ENCODE measurements around the gene CDKAL1.

Gene CDKAL1

DNA sequence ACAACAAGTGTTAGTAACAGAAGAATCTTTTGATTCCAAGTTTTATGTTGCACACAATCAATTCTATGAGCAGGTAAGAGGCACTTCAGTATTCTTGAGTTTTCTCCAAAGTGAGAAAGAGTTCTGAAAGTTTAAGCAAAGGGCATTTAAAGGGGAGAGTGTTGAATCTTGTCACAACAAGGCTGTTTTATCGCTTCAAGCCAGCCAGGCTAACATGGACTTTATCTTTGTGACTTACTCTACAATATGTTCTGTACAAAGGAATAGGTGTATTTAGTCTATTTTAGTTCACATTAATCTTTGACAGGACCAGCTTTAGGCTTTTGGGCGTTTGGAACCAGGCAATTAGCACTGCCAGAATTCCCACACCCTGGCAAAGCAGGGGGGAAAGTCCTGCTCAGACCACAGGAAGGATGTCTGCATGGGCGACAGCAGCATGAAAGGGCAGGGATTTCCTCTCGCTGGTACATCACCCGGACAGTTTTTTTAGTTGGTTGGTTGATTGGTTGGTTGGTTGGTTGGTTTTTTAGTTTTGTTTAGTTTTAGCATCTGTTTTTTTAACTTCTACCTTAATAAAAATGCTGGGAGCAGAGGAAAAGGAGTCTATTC is 663.9 kb downstream of the CDKAL1 start:
- H3K9me3 ChIP-seq (ENCODE audit: control insufficient read depth in 2 of 2, low read length in 2 of 2), result no peaks in the 10 kb centered on the region
- H3K4me3 ChIP-seq (ENCODE audit: low read length in 2 of 2), result no peak overlapping the region
- H3K4me1 ChIP-seq (ENCODE audit: control insufficient read depth, insufficient read depth, low read length), result peaks cover 17% of the 10 kb centered on the region
- H3K27me3 ChIP-seq (ENCODE audit: control insufficient read depth in 1 of 2, insufficient read depth in 2 of 2, low read length in 2 of 2), result no peaks in the 10 kb centered on the region
- no peaks in the 10 kb centered on the region for H3K36me3 ChIP-seq (ENCODE audit: control insufficient read depth in 2 of 2, insufficient read depth in 2 of 2, low read length in 2 of 2)
- no peak overlapping the region for H3K27ac ChIP-seq (ENCODE audit: low read length)
- no peak overlapping the region for H3K9ac ChIP-seq (ENCODE audit: low read length in 2 of 2)

DNA sequence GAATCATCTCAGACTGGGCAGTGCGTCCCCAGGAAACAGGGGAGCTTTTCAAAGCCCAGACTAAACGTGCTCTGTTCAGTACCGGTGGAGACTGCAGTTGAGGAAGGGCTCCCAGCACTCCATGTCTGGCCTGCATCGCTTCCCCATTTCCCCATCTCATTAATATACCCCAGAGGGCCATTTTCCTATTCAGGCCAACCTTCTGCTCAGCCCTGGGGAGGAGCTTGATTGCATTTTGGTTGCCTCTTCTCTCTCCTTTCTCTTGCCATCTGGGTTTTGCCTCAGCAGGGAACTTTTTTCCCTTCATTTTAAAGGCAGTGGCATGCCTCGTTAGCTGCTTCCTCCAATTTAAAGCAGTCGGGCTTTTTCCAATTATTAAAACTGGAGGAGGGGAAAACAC is 665.0 kb downstream of the CDKAL1 start:
- H3K4me1 ChIP-seq (ENCODE audit: control insufficient read depth, insufficient read depth, low read length), result peaks cover 17% of the 10 kb centered on the region
- H3K27me3 ChIP-seq (ENCODE audit: control insufficient read depth in 1 of 2, insufficient read depth in 2 of 2, low read length in 2 of 2), result no peaks in the 10 kb centered on the region
- H3K36me3 ChIP-seq (ENCODE audit: control insufficient read depth in 2 of 2, insufficient read depth in 2 of 2, low read length in 2 of 2), result no peaks in the 10 kb centered on the region
- no peak overlapping the region for H3K27ac ChIP-seq (ENCODE audit: low read length)
- no peaks in the 10 kb centered on the region for H3K9me3 ChIP-seq (ENCODE audit: control insufficient read depth in 2 of 2, low read length in 2 of 2)
- no peak overlapping the region for H3K4me3 ChIP-seq (ENCODE audit: low read length in 2 of 2)
- H3K9ac ChIP-seq (ENCODE audit: low read length in 2 of 2), result no peak overlapping the region

- no peaks in the 10 kb centered on the region for H3K27me3 ChIP-seq (ENCODE audit: control insufficient read depth in 1 of 2, insufficient read depth in 2 of 2, low read length in 2 of 2)
- peaks cover 17% of the 10 kb centered on the region for H3K4me1 ChIP-seq (ENCODE audit: control insufficient read depth, insufficient read depth, low read length)
- H3K27ac ChIP-seq (ENCODE audit: low read length), result no peak overlapping the region
- peak overlapping the region in 1 of 2 donors; percentile 6 for H3K9ac ChIP-seq (ENCODE audit: low read length in 2 of 2)
- H3K9me3 ChIP-seq (ENCODE audit: control insufficient read depth in 2 of 2, low read length in 2 of 2), result peaks cover 0 to 2% of the 10 kb centered on the region in 2 donors
- no peak overlapping the region for H3K4me3 ChIP-seq (ENCODE audit: low read length in 2 of 2)
- H3K36me3 ChIP-seq (ENCODE audit: control insufficient read depth in 2 of 2, insufficient read depth in 2 of 2, low read length in 2 of 2), result no peaks in the 10 kb centered on the region
Measured at GRCh38 chr6:21200134-21200870, 666.0 kb downstream of the CDKAL1 start.

DNA sequence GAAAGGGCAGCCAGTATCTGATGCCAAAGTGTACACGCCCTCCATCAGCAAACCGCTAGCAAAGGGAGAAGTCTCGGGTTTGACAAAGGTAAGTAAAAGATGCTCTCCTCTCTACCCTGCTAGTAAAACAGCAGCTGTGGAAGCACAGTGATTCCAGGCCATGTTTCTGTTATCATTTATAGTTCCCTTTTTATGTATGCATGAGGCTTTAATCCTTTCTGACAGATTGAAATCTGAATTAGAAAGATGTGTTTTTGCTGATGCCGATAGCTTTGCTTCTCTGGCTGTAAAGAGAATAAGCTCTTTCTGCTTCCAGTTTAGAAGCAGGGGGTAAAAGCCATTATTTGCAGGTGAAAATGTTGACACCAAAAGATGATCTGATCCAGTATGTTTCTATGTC is 666.9 kb downstream of the CDKAL1 start:
- Histone ChIP-seq H3K9ac (ENCODE audit: low read length in 2 of 2) (no peak overlapping the region), H3K9me3 (ENCODE audit: control insufficient read depth in 2 of 2, low read length in 2 of 2) (peaks cover 0 to 2% of the 10 kb centered on the region in 2 donors), H3K36me3 (ENCODE audit: control insufficient read depth in 2 of 2, insufficient read depth in 2 of 2, low read length in 2 of 2) (no peaks in the 10 kb centered on the region), H3K27ac (ENCODE audit: low read length) (no peak overlapping the region), H3K4me3 (ENCODE audit: low read length in 2 of 2) (no peak overlapping the region), H3K4me1 (ENCODE audit: control insufficient read depth, insufficient read depth, low read length) (peaks cover 12% of the 10 kb centered on the region), H3K27me3 (ENCODE audit: control insufficient read depth in 1 of 2, insufficient read depth in 2 of 2, low read length in 2 of 2) (no peaks in the 10 kb centered on the region)

DNA sequence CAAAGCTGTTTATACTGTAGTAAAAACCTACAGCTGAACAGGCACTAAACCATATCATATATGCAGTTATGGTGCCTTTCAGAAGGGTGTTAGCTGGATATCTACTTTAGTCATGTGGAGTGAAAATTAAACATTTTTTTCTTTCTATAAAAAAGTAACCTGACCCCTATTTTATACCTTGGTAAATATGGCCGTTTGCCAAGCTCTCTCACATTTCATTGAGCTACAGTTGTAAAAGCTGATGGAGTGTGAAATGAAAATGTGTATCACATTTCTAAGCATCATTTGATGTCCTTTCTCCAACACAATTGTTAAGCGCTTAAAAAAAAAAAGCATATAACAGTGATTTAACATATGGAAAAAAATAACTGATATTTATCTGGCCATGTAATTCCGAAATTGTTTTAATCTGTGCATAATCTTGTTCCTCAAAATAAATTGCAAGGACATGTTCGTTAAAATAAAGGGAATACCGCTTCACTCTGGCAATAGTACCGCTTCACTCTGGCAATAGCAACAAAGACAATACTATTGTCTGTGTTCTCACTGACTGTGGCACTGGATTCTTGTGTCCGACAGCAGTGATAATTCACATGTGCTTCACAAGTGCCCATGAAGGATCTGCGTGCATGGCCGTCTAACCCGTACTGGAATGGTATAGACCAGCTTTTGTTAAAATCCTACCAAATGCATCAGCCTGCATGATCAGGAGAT is 667.5 kb downstream of the CDKAL1 start:
- peaks cover 12% of the 10 kb centered on the region for H3K4me1 ChIP-seq (ENCODE audit: control insufficient read depth, insufficient read depth, low read length)
- H3K9ac ChIP-seq (ENCODE audit: low read length in 2 of 2), result no peak overlapping the region
- no peaks in the 10 kb centered on the region for H3K36me3 ChIP-seq (ENCODE audit: control insufficient read depth in 2 of 2, insufficient read depth in 2 of 2, low read length in 2 of 2)
- peaks cover 0 to 2% of the 10 kb centered on the region in 2 donors for H3K9me3 ChIP-seq (ENCODE audit: control insufficient read depth in 2 of 2, low read length in 2 of 2)
- no peaks in the 10 kb centered on the region for H3K27me3 ChIP-seq (ENCODE audit: control insufficient read depth in 1 of 2, insufficient read depth in 2 of 2, low read length in 2 of 2)
- no peak overlapping the region for H3K27ac ChIP-seq (ENCODE audit: low read length)
- no peak overlapping the region for H3K4me3 ChIP-seq (ENCODE audit: low read length in 2 of 2)

DNA sequence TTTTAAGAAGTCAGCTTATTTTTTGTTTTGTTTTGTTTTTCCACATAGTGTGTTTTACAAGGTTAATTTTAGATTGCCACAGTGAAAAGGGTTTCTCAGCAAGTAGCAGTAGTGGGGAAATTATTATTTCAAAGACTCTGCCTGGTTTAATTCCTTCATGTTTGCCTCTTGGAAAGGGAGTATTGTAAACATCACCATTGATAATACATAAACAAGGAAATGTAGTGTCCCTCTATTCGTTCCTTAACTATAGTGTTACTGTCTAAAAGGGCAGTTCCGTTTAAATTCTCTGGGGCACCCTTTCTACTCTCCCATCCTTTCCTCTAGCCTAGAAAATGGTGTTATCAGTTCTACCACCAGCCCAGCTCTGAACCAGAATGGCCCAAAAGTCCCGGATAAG is 668.3 kb downstream of the CDKAL1 start:
- H3K4me3 ChIP-seq (ENCODE audit: low read length in 2 of 2), result no peak overlapping the region
- peaks cover 12% of the 10 kb centered on the region for H3K4me1 ChIP-seq (ENCODE audit: control insufficient read depth, insufficient read depth, low read length)
- no peaks in the 10 kb centered on the region for H3K27me3 ChIP-seq (ENCODE audit: control insufficient read depth in 1 of 2, insufficient read depth in 2 of 2, low read length in 2 of 2)
- peaks cover 0 to 2% of the 10 kb centered on the region in 2 donors for H3K9me3 ChIP-seq (ENCODE audit: control insufficient read depth in 2 of 2, low read length in 2 of 2)
- no peak overlapping the region for H3K27ac ChIP-seq (ENCODE audit: low read length)
- no peaks in the 10 kb centered on the region for H3K36me3 ChIP-seq (ENCODE audit: control insufficient read depth in 2 of 2, insufficient read depth in 2 of 2, low read length in 2 of 2)
- no peak overlapping the region for H3K9ac ChIP-seq (ENCODE audit: low read length in 2 of 2)

DNA sequence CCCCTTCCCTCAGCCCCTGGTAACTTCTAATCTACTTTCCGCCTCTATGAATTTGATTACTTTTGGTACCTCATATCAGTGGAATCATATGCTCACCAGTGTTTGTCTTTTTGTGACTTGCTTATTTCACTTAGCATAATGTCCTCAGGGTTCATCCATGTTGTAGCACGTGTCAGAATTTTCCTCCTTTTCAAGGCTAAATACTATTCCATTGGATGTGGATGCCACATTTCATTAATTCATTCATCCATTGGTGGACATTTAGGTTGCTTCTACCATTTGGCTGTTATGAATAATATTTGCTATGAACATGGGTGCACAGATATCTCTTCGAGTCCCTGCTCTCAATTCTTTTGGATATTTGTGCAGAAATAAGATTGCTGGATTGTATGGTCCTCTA is 670.7 kb downstream of the CDKAL1 start:
- no peak overlapping the region for H3K4me3 ChIP-seq (ENCODE audit: low read length in 2 of 2)
- H3K27me3 ChIP-seq (ENCODE audit: control insufficient read depth in 1 of 2, insufficient read depth in 2 of 2, low read length in 2 of 2), result no peaks in the 10 kb centered on the region
- peaks cover 0 to 2% of the 10 kb centered on the region in 2 donors for H3K9me3 ChIP-seq (ENCODE audit: control insufficient read depth in 2 of 2, low read length in 2 of 2)
- no peaks in the 10 kb centered on the region for H3K36me3 ChIP-seq (ENCODE audit: control insufficient read depth in 2 of 2, insufficient read depth in 2 of 2, low read length in 2 of 2)
- no peak overlapping the region for H3K27ac ChIP-seq (ENCODE audit: low read length)
- peaks cover 5% of the 10 kb centered on the region for H3K4me1 ChIP-seq (ENCODE audit: control insufficient read depth, insufficient read depth, low read length)
- no peak overlapping the region for H3K9ac ChIP-seq (ENCODE audit: low read length in 2 of 2)

DNA sequence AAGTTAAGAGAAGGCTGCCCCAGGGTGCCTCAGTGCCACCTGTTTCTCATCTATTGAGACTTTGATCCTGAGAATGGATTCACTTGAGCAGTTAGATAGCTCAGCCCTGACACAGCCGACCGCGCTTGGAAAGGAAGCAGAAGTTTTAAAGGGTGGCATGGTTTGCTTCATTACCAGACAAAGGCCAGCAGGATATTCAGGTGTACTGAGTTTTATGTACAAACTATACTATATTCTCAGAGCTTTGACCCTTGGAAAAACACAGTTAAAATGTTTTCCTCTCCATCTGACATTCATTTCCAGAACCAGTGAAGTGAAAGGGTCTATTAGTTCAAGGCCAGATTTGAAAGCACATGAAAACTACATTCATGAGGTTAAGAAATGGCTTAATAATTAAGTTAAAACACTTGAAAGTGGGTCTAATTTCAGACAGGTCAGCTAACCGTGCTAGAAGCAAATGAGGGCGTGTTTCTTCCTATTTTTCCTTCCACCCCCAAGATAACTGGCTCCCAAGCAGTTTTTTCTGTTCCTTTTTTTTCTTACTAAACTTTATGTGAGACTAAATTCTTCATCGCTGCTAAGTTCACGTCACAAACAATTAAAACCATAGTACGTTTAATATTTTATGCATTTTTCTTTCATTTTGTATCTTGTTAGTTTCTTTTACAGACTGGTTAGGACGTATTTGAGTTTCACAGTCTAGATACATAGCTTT is 674.0 kb downstream of the CDKAL1 start:
- no peak overlapping the region for H3K9ac ChIP-seq (ENCODE audit: low read length in 2 of 2)
- H3K36me3 ChIP-seq (ENCODE audit: control insufficient read depth in 2 of 2, insufficient read depth in 2 of 2, low read length in 2 of 2), result no peaks in the 10 kb centered on the region
- H3K27me3 ChIP-seq (ENCODE audit: control insufficient read depth in 1 of 2, insufficient read depth in 2 of 2, low read length in 2 of 2), result no peaks in the 10 kb centered on the region
- no peaks in the 10 kb centered on the region for H3K4me1 ChIP-seq (ENCODE audit: control insufficient read depth, insufficient read depth, low read length)
- no peak overlapping the region for H3K4me3 ChIP-seq (ENCODE audit: low read length in 2 of 2)
- peaks cover 0 to 2% of the 10 kb centered on the region in 2 donors for H3K9me3 ChIP-seq (ENCODE audit: control insufficient read depth in 2 of 2, low read length in 2 of 2)
- H3K27ac ChIP-seq (ENCODE audit: low read length), result no peak overlapping the region

GRCh38 chr6:21208796-21209186 is 674.5 kb downstream of the CDKAL1 start:
- Histone ChIP-seq H3K27ac (ENCODE audit: low read length) (no peak overlapping the region), H3K4me1 (ENCODE audit: control insufficient read depth, insufficient read depth, low read length) (no peaks in the 10 kb centered on the region), H3K36me3 (ENCODE audit: control insufficient read depth in 2 of 2, insufficient read depth in 2 of 2, low read length in 2 of 2) (no peaks in the 10 kb centered on the region), H3K27me3 (ENCODE audit: control insufficient read depth in 1 of 2, insufficient read depth in 2 of 2, low read length in 2 of 2) (no peaks in the 10 kb centered on the region), H3K9ac (ENCODE audit: low read length in 2 of 2) (no peak overlapping the region), H3K9me3 (ENCODE audit: control insufficient read depth in 2 of 2, low read length in 2 of 2) (peaks cover 0 to 2% of the 10 kb centered on the region in 2 donors), H3K4me3 (ENCODE audit: low read length in 2 of 2) (no peak overlapping the region)

- H3K27ac ChIP-seq (ENCODE audit: low read length), result no peak overlapping the region
- H3K4me1 ChIP-seq (ENCODE audit: control insufficient read depth, insufficient read depth, low read length), result no peaks in the 10 kb centered on the region
- H3K4me3 ChIP-seq (ENCODE audit: low read length in 2 of 2), result no peak overlapping the region
- H3K9ac ChIP-seq (ENCODE audit: low read length in 2 of 2), result no peak overlapping the region
- H3K9me3 ChIP-seq (ENCODE audit: control insufficient read depth in 2 of 2, low read length in 2 of 2), result peaks cover 0 to 3% of the 10 kb centered on the region in 2 donors
- H3K36me3 ChIP-seq (ENCODE audit: control insufficient read depth in 2 of 2, insufficient read depth in 2 of 2, low read length in 2 of 2), result peaks cover 0 to 2% of the 10 kb centered on the region in 2 donors
- H3K27me3 ChIP-seq (ENCODE audit: control insufficient read depth in 1 of 2, insufficient read depth in 2 of 2, low read length in 2 of 2), result no peaks in the 10 kb centered on the region
Measured at GRCh38 chr6:21213492-21213891, 679.2 kb downstream of the CDKAL1 start.
